T-helper 2 cell treated with Interferon-gamma antibody and Interleukin-4, amounts not matched to agents 5 μg/mL and 100 μg/mL, for 36 hours (primary cell): Measurements from ENCODE around the gene CD9.
A peak's percentile ranks its signal among the peaks of the same experiment; 100 is the strongest.

Experiments used
- DNase-seq: peaks from one replicate; pipeline ENCODE4 v3.0.0; 2021; ENCODE audit warnings: low spot score
- H3K27ac Mint-ChIP-seq: one replicate; pipeline ENCODE4 v1.8.0; 2021; ENCODE audit warnings: mild to moderate bottlenecking, mixed read lengths
- H3K27me3 Mint-ChIP-seq: one replicate; pipeline ENCODE4 v1.8.0; 2021; ENCODE audit warnings: low read depth, mixed read lengths
- H3K36me3 Mint-ChIP-seq: one replicate; pipeline ENCODE4 v1.8.0; 2021; ENCODE audit warnings: low read depth, mixed read lengths
- H3K4me1 Mint-ChIP-seq: one replicate; pipeline ENCODE4 v1.8.0; 2021; ENCODE audit warnings: low read depth, mixed read lengths
- H3K4me3 Mint-ChIP-seq: one replicate; pipeline ENCODE4 v1.8.0; 2022; ENCODE audit warnings: mild to moderate bottlenecking, moderate library complexity, mixed read lengths
- H3K9me3 Mint-ChIP-seq: one replicate; pipeline ENCODE4 v1.8.0; 2021; ENCODE audit warnings: mixed read lengths

CD9 gene

GRCh38 chr12:6229224-6230218, 29.3 kb downstream of the CD9 start:
- H3K4me3 Mint-ChIP-seq, result no peak overlapping the region
- H3K36me3 Mint-ChIP-seq, result no peaks in the 10 kb centered on the region
- peaks cover 18% of the 10 kb centered on the region for H3K4me1 Mint-ChIP-seq
- no peaks in the 10 kb centered on the region for H3K9me3 Mint-ChIP-seq
- no peak for DNase-seq
- no peaks in the 10 kb centered on the region for H3K27me3 Mint-ChIP-seq
- H3K27ac Mint-ChIP-seq, result no peak overlapping the region

- no peaks in the 10 kb centered on the region for H3K27me3 Mint-ChIP-seq
- H3K4me3 Mint-ChIP-seq, result peak overlapping the region; percentile 71
- H3K4me1 Mint-ChIP-seq, result peaks cover 18% of the 10 kb centered on the region
- peak overlapping the region; percentile 86 for H3K27ac Mint-ChIP-seq
- H3K9me3 Mint-ChIP-seq, result no peaks in the 10 kb centered on the region
- no peaks in the 10 kb centered on the region for H3K36me3 Mint-ChIP-seq
- DNase-seq, result peak; percentile 71
These were observed 30.3 kb downstream of the CD9 start for GRCh38 chr12:6230321-6231110.

GRCh38 chr12:6231359-6232268, 31.4 kb downstream of the CD9 start:
- H3K4me1 Mint-ChIP-seq, result peaks cover 18% of the 10 kb centered on the region
- no peaks in the 10 kb centered on the region for H3K9me3 Mint-ChIP-seq
- H3K4me3 Mint-ChIP-seq, result no peak overlapping the region
- no peak for DNase-seq
- H3K36me3 Mint-ChIP-seq, result no peaks in the 10 kb centered on the region
- no peaks in the 10 kb centered on the region for H3K27me3 Mint-ChIP-seq
- H3K27ac Mint-ChIP-seq, result no peak overlapping the region

- no peak for DNase-seq
- H3K9me3 Mint-ChIP-seq, result no peaks in the 10 kb centered on the region
- no peaks in the 10 kb centered on the region for H3K36me3 Mint-ChIP-seq
- H3K27ac Mint-ChIP-seq, result no peak overlapping the region
- H3K4me1 Mint-ChIP-seq, result peaks cover 18% of the 10 kb centered on the region
- H3K4me3 Mint-ChIP-seq, result no peak overlapping the region
- no peaks in the 10 kb centered on the region for H3K27me3 Mint-ChIP-seq
These were observed 33.1 kb downstream of the CD9 start for GRCh38 chr12:6233121-6233971.

GRCh38 chr12:6234214-6234613, 34.0 kb downstream of the CD9 start:
- Mint-ChIP-seq H3K27ac (no peak overlapping the region), H3K4me1 (peaks cover 18% of the 10 kb centered on the region), H3K9me3 (no peaks in the 10 kb centered on the region), H3K36me3 (no peaks in the 10 kb centered on the region), H3K27me3 (no peaks in the 10 kb centered on the region), H3K4me3 (no peak overlapping the region)
- DNase-seq, result no peak

GRCh38 chr12:6234906-6235305, 34.7 kb downstream of the CD9 start:
- DNase-seq, result no peak
- no peaks in the 10 kb centered on the region for H3K36me3 Mint-ChIP-seq
- H3K4me3 Mint-ChIP-seq, result no peak overlapping the region
- peaks cover 18% of the 10 kb centered on the region for H3K4me1 Mint-ChIP-seq
- H3K27ac Mint-ChIP-seq, result no peak overlapping the region
- H3K9me3 Mint-ChIP-seq, result no peaks in the 10 kb centered on the region
- no peaks in the 10 kb centered on the region for H3K27me3 Mint-ChIP-seq

- Mint-ChIP-seq H3K9me3 (no peaks in the 10 kb centered on the region), H3K4me1 (peaks cover 13% of the 10 kb centered on the region), H3K27me3 (no peaks in the 10 kb centered on the region), H3K27ac (no peak overlapping the region), H3K36me3 (no peaks in the 10 kb centered on the region), H3K4me3 (no peak overlapping the region)
- no peak for DNase-seq
These were observed 35.3 kb downstream of the CD9 start for GRCh38 chr12:6235499-6235898.

- no peak for DNase-seq
- Mint-ChIP-seq H3K4me1 (peaks cover 8% of the 10 kb centered on the region), H3K36me3 (no peaks in the 10 kb centered on the region), H3K4me3 (no peak overlapping the region), H3K27ac (no peak overlapping the region), H3K27me3 (no peaks in the 10 kb centered on the region), H3K9me3 (no peaks in the 10 kb centered on the region)
These were observed 35.9 kb downstream of the CD9 start for GRCh38 chr12:6235906-6236640.

- H3K4me1 Mint-ChIP-seq, result peaks cover 6% of the 10 kb centered on the region
- DNase-seq, result no peak
- H3K27ac Mint-ChIP-seq, result no peak overlapping the region
- no peaks in the 10 kb centered on the region for H3K36me3 Mint-ChIP-seq
- no peaks in the 10 kb centered on the region for H3K27me3 Mint-ChIP-seq
- no peak overlapping the region for H3K4me3 Mint-ChIP-seq
- H3K9me3 Mint-ChIP-seq, result no peaks in the 10 kb centered on the region
These were observed 36.4 kb downstream of the CD9 start for GRCh38 chr12:6236641-6236940.

- Mint-ChIP-seq H3K36me3 (no peaks in the 10 kb centered on the region), H3K27me3 (no peaks in the 10 kb centered on the region), H3K4me3 (no peak overlapping the region), H3K4me1 (no peaks in the 10 kb centered on the region), H3K9me3 (no peaks in the 10 kb centered on the region), H3K27ac (no peak overlapping the region)
- DNase-seq, result no peak
These were observed 37.6 kb downstream of the CD9 start for GRCh38 chr12:6237830-6238229.

GRCh38 chr12:6238875-6239274, 38.7 kb downstream of the CD9 start:
- H3K36me3 Mint-ChIP-seq, result no peaks in the 10 kb centered on the region
- no peaks in the 10 kb centered on the region for H3K4me1 Mint-ChIP-seq
- no peak overlapping the region for H3K4me3 Mint-ChIP-seq
- no peaks in the 10 kb centered on the region for H3K9me3 Mint-ChIP-seq
- H3K27me3 Mint-ChIP-seq, result no peaks in the 10 kb centered on the region
- DNase-seq, result no peak
- no peak overlapping the region for H3K27ac Mint-ChIP-seq

GRCh38 chr12:6241495-6241894, 41.3 kb downstream of the CD9 start:
- Mint-ChIP-seq H3K4me1 (no peaks in the 10 kb centered on the region), H3K36me3 (no peaks in the 10 kb centered on the region), H3K27me3 (no peaks in the 10 kb centered on the region), H3K4me3 (no peak overlapping the region), H3K27ac (no peak overlapping the region), H3K9me3 (no peaks in the 10 kb centered on the region)
- no peak for DNase-seq
